ENCODE data around the gene SKAP2.

- TF ChIP-seq CTCF (IDR thresholded peaks at IDR 0.05; ENCODE audit: poor library complexity, severe bottlenecking) (no peak), SMC3 (conservative IDR thresholded peaks at IDR 0.05; ENCODE audit: poor library complexity) (no peak)
Measured at GRCh38 chr7:26792576-26792975, 71.8 kb downstream of the SKAP2 start.
